A673 (cell line): Measurements from ENCODE around the gene MICALL2. TPM values are rescaled to one million over a fixed set of nuclear protein-coding genes. Genes with fewer than 3 reads are reported as not detected.

ENCODE experiments used
- BruUV-seq: library from RNA; stranded (reverse); fragments of 400-500 nt; replicated peaks from 2 replicates; lab custom pipeline; 2021; lab: Mats Ljungman, UMichigan
- CTCF ChIA-PET: fragments of 300-600 bp; sonication (Branson Sonifier 250); formaldehyde crosslinking; loops from one replicate; lab custom pipeline; 2022; ENCODE audit warnings: antibody characterized with exemption; lab: Charles Lee
- POLR2A ChIA-PET: fragments of 300-600 bp; sonication (Branson Sonifier 250); formaldehyde crosslinking; loops from one replicate; lab custom pipeline; 2022; ENCODE audit warnings: antibody characterized with exemption; ENCODE audit not compliant: low non-redundant PET; lab: Charles Lee
- DNase-seq: peaks from one replicate; pipeline ENCODE4 v3.0.0-alpha.2; 2015; ENCODE audit warnings: low spot score
- H3K27ac ChIP-seq: fragments of 200-600 bp; sonication (generic); 2 replicates; pipeline ENCODE4 v1.5.1; 2016; ENCODE audit warnings: mixed run types, low read depth, mild to moderate bottlenecking, mixed read lengths, antibody characterized with exemption, low read length; ENCODE audit not compliant: poor library complexity, severe bottlenecking
- H3K27me3 ChIP-seq: fragments of 200-600 bp; sonication (generic); replicated peaks from 2 replicates; pipeline ENCODE4 v1.6.1; 2017; ENCODE audit warnings: mixed run types, low read depth, mild to moderate bottlenecking, mixed read lengths, antibody characterized with exemption, low read length; ENCODE audit not compliant: insufficient read depth, poor library complexity
- H3K36me3 ChIP-seq: fragments of 200-600 bp; sonication (generic); 2 replicates; pipeline ENCODE4 v1.6.1; 2016; ENCODE audit warnings: mixed run types, mild to moderate bottlenecking, mixed read lengths, antibody characterized with exemption, low read length; ENCODE audit not compliant: insufficient read depth, poor library complexity, severe bottlenecking
- H3K4me1 ChIP-seq: fragments of 200-600 bp; sonication (generic); 2 replicates; pipeline ENCODE4 v1.6.1; 2017; ENCODE audit warnings: mixed run types, mild to moderate bottlenecking, mixed read lengths, antibody characterized with exemption, low read length; ENCODE audit not compliant: insufficient read depth, poor library complexity, severe bottlenecking
- H3K4me3 ChIP-seq: fragments of 200-600 bp; sonication (generic); 2 replicates; pipeline ENCODE4 v1.5.1; 2016; ENCODE audit warnings: low read depth, mixed run types, mild to moderate bottlenecking, mixed read lengths, low read length; ENCODE audit not compliant: poor library complexity, severe bottlenecking
- H3K9me3 ChIP-seq: fragments of 200-600 bp; sonication (generic); 2 replicates; pipeline ENCODE4 v1.6.1; 2016; ENCODE audit warnings: mixed run types, low read depth, mild to moderate bottlenecking, mixed read lengths, antibody characterized with exemption, low read length; ENCODE audit not compliant: poor library complexity, severe bottlenecking
- CTCF ChIP-seq: fragments of 300-800, 200-600 bp; sonication (generic); conservative IDR thresholded peaks from 2 replicates; pipeline ENCODE4 v1.5.1; 2017; ENCODE audit warnings: low read depth, mild to moderate bottlenecking, antibody characterized with exemption, low read length, moderate library complexity, mixed read lengths
- EZH2 ChIP-seq: fragments of 200-600 bp; sonication (generic); IDR thresholded peaks from 2 replicates; pipeline ENCODE4 v1.6.1; 2017; ENCODE audit warnings: borderline replicate concordance, low read depth, mild to moderate bottlenecking, mixed read lengths, antibody characterized with exemption, low read length; ENCODE audit not compliant: poor library complexity, severe bottlenecking
- intact Hi-C: fragments of 100-400 bp; cut with micrococcal nuclease; formaldehyde crosslinking; loops from one replicate; pipeline ENCODE4 v1.10.0; 2022; ENCODE audit not compliant: unreplicated experiment
- total RNA-seq: library from RNA; stranded (reverse); gene quantifications from 2 replicates; pipeline ENCODE4 v1.2.3, GENCODE V29; 2021

MICALL2 gene
- total RNA-seq, 1 experiment from 2014 or later = 10.1 TPM

DNA sequence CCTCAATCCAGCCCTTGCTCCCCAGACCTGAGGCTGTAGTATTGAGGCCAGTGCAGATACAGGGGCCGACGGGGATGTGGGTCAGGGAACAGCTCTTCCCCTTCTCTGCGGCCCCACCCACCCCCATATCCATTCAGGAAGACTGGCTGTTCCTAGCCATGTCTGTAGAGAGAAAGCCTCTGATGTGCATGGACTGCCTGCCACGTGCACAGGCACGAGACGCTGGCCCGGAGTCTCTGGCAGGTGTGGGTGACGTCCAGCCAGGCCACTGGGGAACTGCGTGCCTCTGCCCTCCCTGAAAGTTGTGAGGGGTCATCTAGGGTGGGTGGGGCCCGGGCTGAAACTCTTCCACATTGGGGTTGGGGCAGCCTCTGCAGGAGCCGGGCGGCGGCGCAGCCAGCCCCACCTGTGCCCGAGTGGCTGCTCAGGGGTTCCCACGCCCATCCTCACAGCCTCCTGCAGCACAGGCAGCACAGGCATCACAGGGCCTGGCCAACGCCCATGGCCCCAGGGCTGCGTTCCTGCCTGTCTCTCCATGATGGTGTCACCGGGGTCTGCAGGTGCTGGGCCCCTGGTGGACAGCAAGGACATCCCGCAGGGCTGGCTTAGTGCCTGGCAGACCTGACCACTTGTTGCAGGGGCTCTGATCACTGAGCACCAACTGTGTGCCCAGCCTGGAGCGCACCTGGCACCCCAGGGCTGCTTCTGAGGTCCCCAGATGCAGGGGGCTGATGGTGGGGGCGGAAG is 27.5 kb downstream of the MICALL2 start:
- TF ChIP-seq EZH2 = no peak
- no peak for TF ChIP-seq CTCF
- Histone ChIP-seq H3K27ac (no peak overlapping the region), H3K4me3 (no peak overlapping the region), H3K4me1 (peaks cover 13% of the 10 kb centered on the region), H3K9me3 (no peaks in the 10 kb centered on the region), H3K36me3 (no peaks in the 10 kb centered on the region), H3K27me3 (no peaks in the 10 kb centered on the region)
- no TSS peak for BruUV-seq
- ChIA-PET POLR2A (no interaction called here), CTCF (interaction anchor here (0.6 to 1.2 kb wide), 5 partner anchors 10 to 239 kb away, joined by 3 to 5 read pairs (median 3); no protein-coding TSS in a partner anchor)
- intact Hi-C loops = loop anchor here (1.0 to 5.0 kb wide), 3 partner anchors 205 to 440 kb away; no protein-coding TSS in a partner anchor
- no peak for DNase-seq

DNA sequence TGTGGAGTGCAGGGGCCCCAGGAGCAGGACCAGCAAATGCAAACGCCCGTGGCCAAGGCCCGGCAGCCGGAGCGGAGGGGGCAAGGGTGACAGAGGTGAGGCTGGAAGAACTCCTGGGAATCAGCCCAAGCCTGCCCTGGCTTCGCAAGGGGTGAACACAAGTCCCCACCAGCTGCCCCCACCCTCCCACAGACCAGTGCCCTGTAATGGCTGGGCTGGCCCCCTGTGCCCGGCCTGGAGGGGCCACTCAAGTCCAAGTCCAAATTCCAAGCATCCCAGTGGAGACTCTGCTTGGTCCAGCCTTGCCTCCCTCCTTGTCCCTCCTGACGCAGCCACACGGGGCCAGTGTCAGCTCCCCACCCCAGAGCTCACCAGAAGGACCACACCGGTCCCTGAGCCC is 28.0 kb downstream of the MICALL2 start:
- Histone ChIP-seq H3K27ac (no peak overlapping the region), H3K4me3 (no peak overlapping the region), H3K27me3 (no peaks in the 10 kb centered on the region), H3K36me3 (no peaks in the 10 kb centered on the region), H3K9me3 (no peaks in the 10 kb centered on the region), H3K4me1 (peaks cover 13% of the 10 kb centered on the region)
- BruUV-seq = no TSS peak
- intact Hi-C loops = loop anchor here (5.0 kb wide), 2 partner anchors 204 to 439 kb away; no protein-coding TSS in a partner anchor
- TF ChIP-seq CTCF (no peak), EZH2 (no peak)
- DNase-seq = no peak
- POLR2A ChIA-PET = no interaction called here
- CTCF ChIA-PET = interaction anchor here (0.6 to 0.7 kb wide), 4 partner anchors 26 to 237 kb away, joined by 3 to 6 read pairs (median 4); no protein-coding TSS in a partner anchor

DNA sequence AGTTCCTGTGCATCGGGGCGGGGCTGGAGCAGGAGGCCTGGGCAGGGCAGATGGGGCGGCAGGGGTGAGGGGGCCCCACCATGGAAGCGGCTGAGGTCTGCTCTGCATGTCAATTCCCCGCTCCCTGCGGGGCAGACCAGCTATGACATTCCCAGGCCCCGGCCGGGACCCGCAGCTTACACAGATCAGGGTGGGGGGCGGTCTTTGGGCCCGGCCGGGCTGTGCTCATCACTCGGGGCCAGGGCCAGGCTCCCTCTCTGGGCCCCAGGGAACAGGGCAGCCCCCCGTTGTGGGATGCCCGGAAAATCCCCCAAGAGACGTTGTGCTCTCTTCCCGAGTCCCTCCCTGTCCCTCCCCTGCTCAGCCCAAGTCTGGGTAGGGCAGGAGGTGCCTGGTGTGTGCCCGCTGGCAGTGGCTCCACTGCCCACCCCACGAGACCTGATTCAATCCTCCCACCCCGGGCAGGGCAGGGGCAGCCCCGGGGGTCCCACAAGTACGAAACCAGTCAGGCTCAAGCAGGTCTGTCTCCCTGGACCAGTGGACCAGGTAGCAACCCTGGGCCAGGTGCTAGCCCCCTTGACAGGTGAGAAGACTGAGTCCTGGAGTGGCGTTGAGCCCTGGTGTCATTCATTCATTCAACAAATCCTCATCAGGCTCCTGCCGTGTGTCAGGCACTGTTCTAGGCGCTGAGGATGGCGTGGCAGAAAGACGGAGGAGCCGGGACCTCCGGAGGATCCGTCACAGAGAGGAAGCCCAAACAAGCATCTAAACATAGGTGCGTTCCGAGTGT is 29.0 kb downstream of the MICALL2 start:
- Histone ChIP-seq H3K27me3 (no peaks in the 10 kb centered on the region), H3K4me3 (no peak overlapping the region), H3K4me1 (peaks cover 13% of the 10 kb centered on the region), H3K9me3 (no peaks in the 10 kb centered on the region), H3K36me3 (no peaks in the 10 kb centered on the region), H3K27ac (no peak overlapping the region)
- BruUV-seq = no TSS peak
- no peak for DNase-seq
- POLR2A ChIA-PET = no interaction called here
- CTCF ChIA-PET = interaction anchor here (0.6 kb wide), 3 partner anchors 27 to 202 kb away, joined by 3 to 6 read pairs (median 4); no protein-coding TSS in a partner anchor
- TF ChIP-seq CTCF = no peak
- TF ChIP-seq EZH2 = no peak
- intact Hi-C loops = loop anchor here (5.0 kb wide), 2 partner anchors 203 to 438 kb away; no protein-coding TSS in a partner anchor
